SK-N-SH treated with all-trans-retinoic acid at 6 μM for 48 hours (cell line): Measurements from ENCODE around the gene PARP9.

ENCODE experiments used
- ATAC-seq: fragments of 200-7000 bp; cut with Tn5 transposase; 3 replicates; pipeline ENCODE4 v1.9.1; 2020; ENCODE audit warnings: mild to moderate bottlenecking, moderate library complexity
- ARNTL ChIP-seq: fragments of 450-650 bp; formaldehyde crosslinking; IDR thresholded peaks from 2 replicates; pipeline ENCODE4 v1.5.0; 2020; ENCODE audit warnings: low read depth, mild to moderate bottlenecking, moderate library complexity, borderline replicate concordance
- BACH2 ChIP-seq: fragments of 250-450 bp; sonication (Bioruptor Pico); IDR thresholded peaks from 2 replicates; pipeline ENCODE4 v1.9.0; 2021; ENCODE audit warnings: mild to moderate bottlenecking, borderline replicate concordance
- CSDC2 ChIP-seq: fragments of 250-450 bp; sonication (Bioruptor Pico); IDR thresholded peaks from 2 replicates; pipeline ENCODE4 v1.5.0; 2020; ENCODE audit warnings: mild to moderate bottlenecking, moderate library complexity
- ESRRG ChIP-seq: fragments of 250-450 bp; sonication (Bioruptor Pico); IDR thresholded peaks from 2 replicates; pipeline ENCODE4 v1.6.1; 2021; ENCODE audit warnings: mild to moderate bottlenecking
- GLIS3 ChIP-seq: fragments of 250-450 bp; sonication (Bioruptor Pico); IDR thresholded peaks from 2 replicates; pipeline ENCODE4 v1.5.0; 2020; ENCODE audit warnings: mild to moderate bottlenecking, moderate library complexity
- ISL1 ChIP-seq: fragments of 250-450 bp; sonication (Bioruptor Pico); IDR thresholded peaks from 2 replicates; pipeline ENCODE4 v2.1.2; 2022; ENCODE audit warnings: mild to moderate bottlenecking, moderate library complexity
- PPARA ChIP-seq: fragments of 250-450 bp; sonication (Bioruptor Pico); IDR thresholded peaks from 2 replicates; pipeline ENCODE4 v1.5.0; 2020; ENCODE audit warnings: mild to moderate bottlenecking, borderline replicate concordance
- RARB ChIP-seq: fragments of 250-450 bp; sonication (Bioruptor Pico); IDR thresholded peaks from 2 replicates; pipeline ENCODE4 v1.8.0; 2021; ENCODE audit warnings: mild to moderate bottlenecking, moderate library complexity
- SNAI2 ChIP-seq: fragments of 250-450 bp; sonication (Bioruptor Pico); IDR thresholded peaks from 2 replicates; pipeline ENCODE4 v1.5.0; 2020; ENCODE audit warnings: mild to moderate bottlenecking, moderate library complexity
- TCF4 ChIP-seq: fragments of 250-450 bp; sonication (Bioruptor Pico); IDR thresholded peaks from 2 replicates; pipeline ENCODE4 v1.8.0; 2021; ENCODE audit warnings: mild to moderate bottlenecking, moderate library complexity, borderline replicate concordance
- TOX ChIP-seq: fragments of 250-450 bp; sonication (Bioruptor Pico); IDR thresholded peaks from 2 replicates; pipeline ENCODE4 v1.8.0; 2021; ENCODE audit warnings: mild to moderate bottlenecking, moderate library complexity, borderline replicate concordance
- ZC3H10 ChIP-seq: fragments of 250-450 bp; sonication (Bioruptor Pico); IDR thresholded peaks from 2 replicates; pipeline ENCODE4 v1.5.1; 2021; ENCODE audit warnings: mild to moderate bottlenecking, moderate library complexity
- ZFP3 ChIP-seq: fragments of 250-450 bp; sonication (Bioruptor Pico); IDR thresholded peaks from 2 replicates; pipeline ENCODE4 v1.5.0; 2020; ENCODE audit warnings: mild to moderate bottlenecking, moderate library complexity
- ZFP30 ChIP-seq: fragments of 450-650 bp; formaldehyde crosslinking; IDR thresholded peaks from 2 replicates; pipeline ENCODE4 v1.5.0; 2022; ENCODE audit warnings: mild to moderate bottlenecking, moderate library complexity
- ZNF565 ChIP-seq: fragments of 450-650 bp; formaldehyde crosslinking; conservative IDR thresholded peaks from 2 replicates; pipeline ENCODE4 v1.5.0; 2020; ENCODE audit warnings: low read depth, mild to moderate bottlenecking, moderate library complexity
- ZNF8 ChIP-seq: fragments of 450-650 bp; formaldehyde crosslinking; IDR thresholded peaks from 2 replicates; pipeline ENCODE4 v1.5.0; 2020; ENCODE audit warnings: mild to moderate bottlenecking, moderate library complexity
- TF ChIP-seq, protein P1 (sequence below): fragments of 250-450 bp; sonication (Bioruptor Pico); IDR thresholded peaks from 2 replicates; pipeline ENCODE4 v1.5.1; 2020; ENCODE audit warnings: low read depth, mild to moderate bottlenecking, moderate library complexity
- TF ChIP-seq, protein P2 (sequence below): fragments of 250-450 bp; sonication (Bioruptor Pico); IDR thresholded peaks from 2 replicates; pipeline ENCODE4 v1.8.0; 2020; ENCODE audit warnings: mild to moderate bottlenecking, moderate library complexity, borderline replicate concordance
- TF ChIP-seq, protein P3 (sequence below): fragments of 250-450 bp; sonication (Bioruptor Pico); IDR thresholded peaks from 2 replicates; pipeline ENCODE4 v1.8.0; 2021; ENCODE audit warnings: low read depth, mild to moderate bottlenecking, moderate library complexity, borderline replicate concordance
- TF ChIP-seq, protein P4 (sequence below): fragments of 250-450 bp; sonication (Bioruptor Pico); IDR thresholded peaks from 2 replicates; pipeline ENCODE4 v1.5.1; 2021; ENCODE audit warnings: mild to moderate bottlenecking, moderate library complexity

Gene PARP9

GRCh38 chr3:122508135-122508914, 55.8 kb downstream of the PARP9 start (continued):
- TF ChIP-seq, protein P1, sequence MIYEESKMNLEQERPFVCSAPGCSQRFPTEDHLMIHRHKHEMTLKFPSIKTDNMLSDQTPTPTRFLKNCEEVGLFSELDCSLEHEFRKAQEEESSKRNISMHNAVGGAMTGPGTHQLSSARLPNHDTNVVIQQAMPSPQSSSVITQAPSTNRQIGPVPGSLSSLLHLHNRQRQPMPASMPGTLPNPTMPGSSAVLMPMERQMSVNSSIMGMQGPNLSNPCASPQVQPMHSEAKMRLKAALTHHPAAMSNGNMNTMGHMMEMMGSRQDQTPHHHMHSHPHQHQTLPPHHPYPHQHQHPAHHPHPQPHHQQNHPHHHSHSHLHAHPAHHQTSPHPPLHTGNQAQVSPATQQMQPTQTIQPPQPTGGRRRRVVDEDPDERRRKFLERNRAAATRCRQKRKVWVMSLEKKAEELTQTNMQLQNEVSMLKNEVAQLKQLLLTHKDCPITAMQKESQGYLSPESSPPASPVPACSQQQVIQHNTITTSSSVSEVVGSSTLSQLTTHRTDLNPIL (CRISPR knock-in tag) = no peak
- no peak for TF ChIP-seq ZC3H10
- TF ChIP-seq, protein P2, sequence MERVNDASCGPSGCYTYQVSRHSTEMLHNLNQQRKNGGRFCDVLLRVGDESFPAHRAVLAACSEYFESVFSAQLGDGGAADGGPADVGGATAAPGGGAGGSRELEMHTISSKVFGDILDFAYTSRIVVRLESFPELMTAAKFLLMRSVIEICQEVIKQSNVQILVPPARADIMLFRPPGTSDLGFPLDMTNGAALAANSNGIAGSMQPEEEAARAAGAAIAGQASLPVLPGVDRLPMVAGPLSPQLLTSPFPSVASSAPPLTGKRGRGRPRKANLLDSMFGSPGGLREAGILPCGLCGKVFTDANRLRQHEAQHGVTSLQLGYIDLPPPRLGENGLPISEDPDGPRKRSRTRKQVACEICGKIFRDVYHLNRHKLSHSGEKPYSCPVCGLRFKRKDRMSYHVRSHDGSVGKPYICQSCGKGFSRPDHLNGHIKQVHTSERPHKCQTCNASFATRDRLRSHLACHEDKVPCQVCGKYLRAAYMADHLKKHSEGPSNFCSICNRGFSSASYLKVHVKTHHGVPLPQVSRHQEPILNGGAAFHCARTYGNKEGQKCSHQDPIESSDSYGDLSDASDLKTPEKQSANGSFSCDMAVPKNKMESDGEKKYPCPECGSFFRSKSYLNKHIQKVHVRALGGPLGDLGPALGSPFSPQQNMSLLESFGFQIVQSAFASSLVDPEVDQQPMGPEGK (CRISPR knock-in tag) = no peak

- ATAC-seq = no peak
- TF ChIP-seq RARB (CRISPR knock-in tag) (no peak), ZC3H10 (no peak), ESRRG (no peak), ZNF565 (CRISPR knock-in tag) (no peak), ZFP3 (no peak), SNAI2 (CRISPR knock-in tag) (no peak), CSDC2 (no peak), ISL1 (CRISPR knock-in tag) (no peak), PPARA (CRISPR knock-in tag) (no peak), ARNTL (CRISPR knock-in tag) (no peak), ZFP30 (CRISPR knock-in tag) (no peak), BACH2 (CRISPR knock-in tag) (no peak)
- TF ChIP-seq, protein P3, sequence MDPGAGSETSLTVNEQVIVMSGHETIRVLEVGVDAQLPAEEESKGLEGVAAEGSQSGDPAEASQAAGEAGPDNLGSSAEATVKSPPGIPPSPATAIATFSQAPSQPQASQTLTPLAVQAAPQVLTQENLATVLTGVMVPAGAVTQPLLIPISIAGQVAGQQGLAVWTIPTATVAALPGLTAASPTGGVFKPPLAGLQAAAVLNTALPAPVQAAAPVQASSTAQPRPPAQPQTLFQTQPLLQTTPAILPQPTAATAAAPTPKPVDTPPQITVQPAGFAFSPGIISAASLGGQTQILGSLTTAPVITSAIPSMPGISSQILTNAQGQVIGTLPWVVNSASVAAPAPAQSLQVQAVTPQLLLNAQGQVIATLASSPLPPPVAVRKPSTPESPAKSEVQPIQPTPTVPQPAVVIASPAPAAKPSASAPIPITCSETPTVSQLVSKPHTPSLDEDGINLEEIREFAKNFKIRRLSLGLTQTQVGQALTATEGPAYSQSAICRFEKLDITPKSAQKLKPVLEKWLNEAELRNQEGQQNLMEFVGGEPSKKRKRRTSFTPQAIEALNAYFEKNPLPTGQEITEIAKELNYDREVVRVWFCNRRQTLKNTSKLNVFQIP (CRISPR knock-in tag) = no peak
- TF ChIP-seq, protein P4, sequence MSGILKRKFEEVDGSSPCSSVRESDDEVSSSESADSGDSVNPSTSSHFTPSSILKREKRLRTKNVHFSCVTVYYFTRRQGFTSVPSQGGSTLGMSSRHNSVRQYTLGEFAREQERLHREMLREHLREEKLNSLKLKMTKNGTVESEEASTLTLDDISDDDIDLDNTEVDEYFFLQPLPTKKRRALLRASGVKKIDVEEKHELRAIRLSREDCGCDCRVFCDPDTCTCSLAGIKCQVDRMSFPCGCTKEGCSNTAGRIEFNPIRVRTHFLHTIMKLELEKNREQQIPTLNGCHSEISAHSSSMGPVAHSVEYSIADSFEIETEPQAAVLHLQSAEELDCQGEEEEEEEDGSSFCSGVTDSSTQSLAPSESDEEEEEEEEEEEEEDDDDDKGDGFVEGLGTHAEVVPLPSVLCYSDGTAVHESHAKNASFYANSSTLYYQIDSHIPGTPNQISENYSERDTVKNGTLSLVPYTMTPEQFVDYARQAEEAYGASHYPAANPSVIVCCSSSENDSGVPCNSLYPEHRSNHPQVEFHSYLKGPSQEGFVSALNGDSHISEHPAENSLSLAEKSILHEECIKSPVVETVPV (CRISPR knock-in tag) = no peak
Measured at GRCh38 chr3:122506450-122506849, 57.6 kb downstream of the PARP9 start.

DNA sequence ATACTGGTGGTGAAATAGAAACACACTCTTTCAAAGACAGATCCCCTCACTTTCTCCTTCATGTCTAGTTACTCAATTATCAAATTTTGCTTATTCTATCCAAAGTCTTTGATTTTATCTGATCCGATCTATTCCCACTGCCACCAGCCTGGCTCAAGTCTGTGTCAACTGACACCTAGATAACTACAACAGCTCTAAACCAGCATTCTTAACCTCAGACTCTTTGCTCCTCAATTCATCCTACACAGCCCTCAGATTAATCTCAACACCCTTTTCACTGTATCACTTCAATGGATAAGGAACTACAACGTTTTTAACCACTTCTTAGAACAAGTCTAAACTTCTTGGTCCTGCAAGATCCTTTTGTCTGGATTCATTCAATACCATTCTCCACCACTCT, 58.4 kb downstream of the PARP9 start:
- ATAC-seq = no peak
- TF ChIP-seq, protein P1 (CRISPR knock-in tag) = no peak
- no peak for TF ChIP-seq ZFP3
- TF ChIP-seq RARB (CRISPR knock-in tag) = no peak
- no peak for TF ChIP-seq BACH2 (CRISPR knock-in tag)
- TF ChIP-seq TCF4 (CRISPR knock-in tag) = no peak
- TF ChIP-seq, protein P3 (CRISPR knock-in tag) = no peak
- TF ChIP-seq ZNF8 (CRISPR knock-in tag) = no peak
- TF ChIP-seq PPARA (CRISPR knock-in tag) = no peak
- no peak for TF ChIP-seq GLIS3 (CRISPR knock-in tag)
- no peak for TF ChIP-seq ZNF565 (CRISPR knock-in tag)
- TF ChIP-seq SNAI2 (CRISPR knock-in tag) = no peak
- no peak for TF ChIP-seq CSDC2
- TF ChIP-seq TOX (CRISPR knock-in tag) = no peak
- TF ChIP-seq, protein P2 (CRISPR knock-in tag) = no peak
